ENCODE measurements around the gene PICALM.

DNA sequence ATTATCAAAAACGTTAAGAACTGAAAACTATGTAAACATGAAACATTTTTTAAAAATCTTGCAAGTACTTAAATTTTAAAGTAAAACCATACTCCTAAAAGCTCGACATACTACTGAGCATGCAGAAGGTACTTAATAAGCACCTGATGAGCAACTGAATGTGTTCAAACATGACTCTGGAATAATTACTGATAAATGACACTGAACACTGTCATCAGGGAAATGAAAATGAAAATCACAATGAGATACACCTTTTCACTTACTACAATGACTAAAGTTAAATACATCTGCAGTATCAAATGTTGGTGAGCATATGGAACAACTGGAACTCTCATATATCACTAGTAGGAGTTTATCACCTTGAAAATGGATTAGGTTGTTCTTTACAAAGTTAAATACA, 65.2 kb downstream of the PICALM start:
- TF ChIP-seq, protein P1, sequence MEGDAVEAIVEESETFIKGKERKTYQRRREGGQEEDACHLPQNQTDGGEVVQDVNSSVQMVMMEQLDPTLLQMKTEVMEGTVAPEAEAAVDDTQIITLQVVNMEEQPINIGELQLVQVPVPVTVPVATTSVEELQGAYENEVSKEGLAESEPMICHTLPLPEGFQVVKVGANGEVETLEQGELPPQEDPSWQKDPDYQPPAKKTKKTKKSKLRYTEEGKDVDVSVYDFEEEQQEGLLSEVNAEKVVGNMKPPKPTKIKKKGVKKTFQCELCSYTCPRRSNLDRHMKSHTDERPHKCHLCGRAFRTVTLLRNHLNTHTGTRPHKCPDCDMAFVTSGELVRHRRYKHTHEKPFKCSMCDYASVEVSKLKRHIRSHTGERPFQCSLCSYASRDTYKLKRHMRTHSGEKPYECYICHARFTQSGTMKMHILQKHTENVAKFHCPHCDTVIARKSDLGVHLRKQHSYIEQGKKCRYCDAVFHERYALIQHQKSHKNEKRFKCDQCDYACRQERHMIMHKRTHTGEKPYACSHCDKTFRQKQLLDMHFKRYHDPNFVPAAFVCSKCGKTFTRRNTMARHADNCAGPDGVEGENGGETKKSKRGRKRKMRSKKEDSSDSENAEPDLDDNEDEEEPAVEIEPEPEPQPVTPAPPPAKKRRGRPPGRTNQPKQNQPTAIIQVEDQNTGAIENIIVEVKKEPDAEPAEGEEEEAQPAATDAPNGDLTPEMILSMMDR (IDR thresholded peaks at IDR 0.05): no peak
- no peak for TF ChIP-seq EZH2 (IDR thresholded peaks at IDR 0.05; ENCODE audit: borderline replicate concordance, insufficient read depth, low read depth, low read length, poor library complexity, severe bottlenecking)

Measured in B cell (primary cell).